Stimulated activated effector memory CD8-positive, alpha-beta T cell treated with anti-CD3 and anti-CD28 coated beads, Interleukin-12 subunit alpha, Interleukin-12 subunit beta, amount 100 ng/mL, for 72 hours (primary cell): ENCODE measurements around the gene SP100.
"Not testable (repeated sequence)": the region's sequence is repeated elsewhere in the genome, so short reads cannot be mapped to it uniquely, and the experiment has no call there.

Experiments
- ATAC-seq: fragments of 150-1000 bp; cut with Tn5 transposase; 2 replicates; pipeline ENCODE4 v1.10.0; 2021
- DNase-seq, 2 donors: peaks; one replicate each; pipeline ENCODE4 v3.0.0; 2021 to 2022; ENCODE audit warnings: low spot score in 2 of 2
- H3K27ac Mint-ChIP-seq: one replicate; pipeline ENCODE4 v1.8.0; 2022; ENCODE audit warnings: mild to moderate bottlenecking, mixed read lengths
- H3K36me3 Mint-ChIP-seq: one replicate; pipeline ENCODE4 v1.8.0; 2022; ENCODE audit warnings: mild to moderate bottlenecking, mixed read lengths
- H3K4me1 Mint-ChIP-seq: one replicate; pipeline ENCODE4 v1.8.0; 2022; ENCODE audit warnings: mixed read lengths
- H3K4me3 Mint-ChIP-seq: one replicate; pipeline ENCODE4 v1.8.0; 2022; ENCODE audit warnings: mild to moderate bottlenecking, mixed read lengths
- H3K9me3 Mint-ChIP-seq: one replicate; pipeline ENCODE4 v1.8.0; 2022; ENCODE audit warnings: mixed read lengths

The SP100 gene

GRCh38 chr2:230416061-230416721 is at the start of gene SP100:
Gene SP100 (plus strand): TSS chr2:230416201. CDS start chr2:230416297, 96 bp downstream.
- H3K27ac Mint-ChIP-seq: peak within 1 kb of the TSS; percentile 97
- ATAC-seq (peak; percentile 89), DNase-seq (peak; percentile 50 to 84)
- peaks cover 75% of the 10 kb centered on the region for H3K4me1 Mint-ChIP-seq
- H3K4me3 Mint-ChIP-seq: peak within 1 kb of the TSS; percentile 86
- peaks cover 42% of the 10 kb centered on the region for H3K36me3 Mint-ChIP-seq
- H3K9me3 Mint-ChIP-seq: no peaks in the 10 kb centered on the region

DNA sequence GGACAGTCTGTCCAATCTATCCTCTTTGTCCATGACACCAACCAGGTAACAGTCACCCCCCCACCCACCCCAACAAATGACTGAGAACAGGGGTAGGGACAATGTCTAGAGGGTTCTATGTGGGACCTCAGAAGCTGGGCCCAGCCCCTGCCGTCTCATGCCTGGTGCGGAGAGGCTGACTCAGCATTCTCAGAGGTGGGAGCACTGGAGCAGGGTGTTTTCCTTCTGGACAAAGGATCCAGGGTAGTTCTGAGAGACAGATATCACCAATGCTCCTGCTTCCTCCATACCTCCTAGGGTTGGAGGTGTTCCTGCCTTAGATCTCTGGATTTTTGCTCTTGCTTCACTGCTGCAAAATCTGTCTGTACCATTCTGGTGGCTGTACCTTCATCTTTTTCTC is 33.9 kb upstream of the SP100 start:
- ATAC-seq (no peak), DNase-seq (no peak)
- Mint-ChIP-seq H3K36me3 (peaks cover 38% of the 10 kb centered on the region), H3K9me3 (no peaks in the 10 kb centered on the region), H3K4me1 (peaks cover 10% of the 10 kb centered on the region), H3K27ac (peak overlapping the region; percentile 38), H3K4me3 (no peak overlapping the region)

- Mint-ChIP-seq H3K9me3 (no peaks in the 10 kb centered on the region), H3K27ac (no peak overlapping the region), H3K4me3 (no peak overlapping the region), H3K4me1 (peaks cover 3% of the 10 kb centered on the region), H3K36me3 (peaks cover 42% of the 10 kb centered on the region)
- DNase-seq (no peak), ATAC-seq (no peak)
These were observed 32.5 kb upstream of the SP100 start for GRCh38 chr2:230383453-230383852.

GRCh38 chr2:230384986-230385385 is 31.0 kb upstream of the SP100 start:
- H3K4me1 Mint-ChIP-seq: no peaks in the 10 kb centered on the region
- no peak for ATAC-seq
- no peaks in the 10 kb centered on the region for H3K9me3 Mint-ChIP-seq
- H3K36me3 Mint-ChIP-seq: peaks cover 53% of the 10 kb centered on the region
- H3K4me3 Mint-ChIP-seq: no peak overlapping the region
- no peak for DNase-seq
- no peak overlapping the region for H3K27ac Mint-ChIP-seq

GRCh38 chr2:230394301-230394700 is 21.7 kb upstream of the SP100 start:
- Mint-ChIP-seq H3K4me1 (no peaks in the 10 kb centered on the region), H3K4me3 (no peak overlapping the region), H3K27ac (no peak overlapping the region), H3K9me3 (no peaks in the 10 kb centered on the region), H3K36me3 (peaks cover 90% of the 10 kb centered on the region)
- ATAC-seq: no peak
- no peak for DNase-seq

GRCh38 chr2:230398698-230399097 is 17.3 kb upstream of the SP100 start:
- peak in 1 of 2 donors; percentile 12 for DNase-seq
- peaks cover 77% of the 10 kb centered on the region for H3K36me3 Mint-ChIP-seq
- H3K4me3 Mint-ChIP-seq, ATAC-seq, H3K9me3 Mint-ChIP-seq, H3K4me1 Mint-ChIP-seq: not testable (repeated sequence)
- H3K27ac Mint-ChIP-seq: peak overlapping the region; percentile 75

GRCh38 chr2:230400041-230400440 is 16.0 kb upstream of the SP100 start:
- H3K27ac Mint-ChIP-seq: no peak overlapping the region
- H3K4me1 Mint-ChIP-seq: no peaks in the 10 kb centered on the region
- H3K36me3 Mint-ChIP-seq: peaks cover 68% of the 10 kb centered on the region
- DNase-seq: no peak
- no peak for ATAC-seq
- H3K9me3 Mint-ChIP-seq: no peaks in the 10 kb centered on the region
- H3K4me3 Mint-ChIP-seq: no peak overlapping the region

DNA sequence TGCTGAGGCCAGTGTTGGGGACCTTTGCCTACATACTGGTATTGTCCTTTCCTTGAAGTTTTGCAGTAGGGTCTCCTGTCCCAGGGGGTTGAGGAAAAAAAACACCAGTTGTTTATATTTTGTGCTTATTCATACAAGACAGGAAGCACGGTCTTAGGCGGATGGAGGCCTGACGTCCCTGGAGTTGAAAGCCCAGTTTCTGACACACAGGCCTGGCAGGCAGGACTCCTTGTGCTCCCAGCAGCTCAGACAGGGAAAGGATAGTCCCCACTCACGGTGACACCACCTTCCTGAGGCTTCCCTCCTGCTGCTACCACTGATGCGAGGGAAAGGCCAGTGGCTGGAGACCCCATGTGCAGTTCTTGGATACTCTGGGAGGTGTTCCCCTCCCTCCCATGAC is 15.5 kb upstream of the SP100 start:
- Mint-ChIP-seq H3K9me3 (no peaks in the 10 kb centered on the region), H3K4me3 (no peak overlapping the region), H3K4me1 (no peaks in the 10 kb centered on the region), H3K36me3 (peaks cover 68% of the 10 kb centered on the region), H3K27ac (no peak overlapping the region)
- ATAC-seq (no peak), DNase-seq (no peak)

GRCh38 chr2:230401026-230401425 is 15.0 kb upstream of the SP100 start:
- not testable (repeated sequence) for H3K27ac Mint-ChIP-seq, H3K9me3 Mint-ChIP-seq, ATAC-seq, H3K4me3 Mint-ChIP-seq, DNase-seq, H3K4me1 Mint-ChIP-seq
- H3K36me3 Mint-ChIP-seq: peaks cover 64% of the 10 kb centered on the region

DNA sequence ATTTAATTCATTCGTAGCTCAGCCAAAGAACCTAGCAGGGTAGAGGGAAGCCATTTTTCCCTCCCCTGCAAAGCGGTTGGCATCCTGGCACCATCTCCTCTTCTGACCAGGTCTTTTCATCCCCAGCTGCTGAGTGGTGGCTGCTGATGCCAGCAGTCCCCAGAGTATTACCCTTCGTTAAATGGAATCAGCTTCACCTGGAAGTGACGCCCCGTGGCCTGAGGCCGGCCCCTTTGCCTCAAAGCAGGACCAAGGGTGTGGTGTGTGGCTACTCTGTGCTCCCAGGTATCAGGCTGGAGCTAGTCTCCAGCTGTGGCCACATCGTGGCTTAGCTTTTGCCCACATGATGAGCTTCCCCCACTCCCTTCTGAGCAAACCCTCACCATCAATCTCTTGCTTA is 12.3 kb upstream of the SP100 start:
- peaks cover 9% of the 10 kb centered on the region for H3K4me1 Mint-ChIP-seq

DNA sequence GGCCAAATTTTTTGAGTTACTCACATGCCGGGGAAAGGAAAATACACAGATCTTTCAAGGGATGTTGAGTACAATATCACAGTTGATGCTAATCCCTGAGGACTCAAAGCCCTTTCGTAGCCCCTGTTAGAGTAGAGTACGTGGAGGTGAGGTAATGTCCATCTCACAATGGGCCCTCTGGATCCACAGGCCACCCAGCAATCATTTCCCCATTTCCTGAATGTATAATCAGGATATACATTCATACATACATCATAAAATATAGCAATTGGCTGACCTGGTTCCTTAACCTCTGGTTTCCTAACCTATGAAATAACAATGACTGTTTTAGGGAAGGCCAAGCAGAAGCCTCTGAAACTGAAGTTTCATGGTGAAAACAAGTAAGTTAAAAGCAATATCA is 10.2 kb upstream of the SP100 start:
- Mint-ChIP-seq H3K27ac (peak overlapping the region; percentile 5), H3K4me3 (no peak overlapping the region), H3K4me1 (peaks cover 15% of the 10 kb centered on the region), H3K9me3 (no peaks in the 10 kb centered on the region), H3K36me3 (peaks cover 32% of the 10 kb centered on the region)
- DNase-seq (no peak), ATAC-seq (no peak)

More for the DNA sequence above, 12.3 kb upstream of the SP100 start:
- Mint-ChIP-seq H3K36me3 (peaks cover 42% of the 10 kb centered on the region), H3K27ac (peak overlapping the region; percentile 5), H3K9me3 (no peaks in the 10 kb centered on the region), H3K4me3 (no peak overlapping the region)
- no peak for ATAC-seq
- DNase-seq: no peak

- Mint-ChIP-seq H3K27ac (peak overlapping the region; percentile 27), H3K36me3 (peaks cover 19% of the 10 kb centered on the region), H3K4me1 (peaks cover 37% of the 10 kb centered on the region), H3K9me3 (no peaks in the 10 kb centered on the region), H3K4me3 (no peak overlapping the region)
- no peak for DNase-seq
- ATAC-seq: no peak
These were observed 7.7 kb upstream of the SP100 start for GRCh38 chr2:230408244-230408842.

DNA sequence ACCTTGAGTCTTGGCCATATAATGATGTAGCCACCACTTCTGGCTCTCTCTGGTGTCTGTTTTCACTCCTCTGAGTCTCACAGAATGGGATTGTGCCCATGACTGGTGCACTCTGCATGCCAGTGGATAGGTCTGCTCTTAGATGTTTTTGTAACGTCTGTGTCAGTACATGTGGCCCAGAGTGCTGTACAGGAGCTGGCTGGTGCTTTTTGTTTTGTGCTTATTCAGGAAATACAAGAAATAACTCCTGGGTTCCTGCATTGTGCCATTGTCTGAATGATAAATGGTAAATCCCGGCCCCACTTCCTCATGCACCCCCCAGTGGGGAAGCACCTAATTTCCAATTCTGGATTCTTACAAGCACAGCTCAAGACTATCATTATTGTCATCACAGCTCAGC is 6.7 kb upstream of the SP100 start:
- Mint-ChIP-seq H3K36me3 (peaks cover 13% of the 10 kb centered on the region), H3K4me1 (peaks cover 44% of the 10 kb centered on the region)
- not testable (repeated sequence) for ATAC-seq, H3K27ac Mint-ChIP-seq, H3K4me3 Mint-ChIP-seq, H3K9me3 Mint-ChIP-seq, DNase-seq

- H3K27ac Mint-ChIP-seq: no peak overlapping the region
These were observed 5.7 kb upstream of the SP100 start for GRCh38 chr2:230410263-230410662.

DNA sequence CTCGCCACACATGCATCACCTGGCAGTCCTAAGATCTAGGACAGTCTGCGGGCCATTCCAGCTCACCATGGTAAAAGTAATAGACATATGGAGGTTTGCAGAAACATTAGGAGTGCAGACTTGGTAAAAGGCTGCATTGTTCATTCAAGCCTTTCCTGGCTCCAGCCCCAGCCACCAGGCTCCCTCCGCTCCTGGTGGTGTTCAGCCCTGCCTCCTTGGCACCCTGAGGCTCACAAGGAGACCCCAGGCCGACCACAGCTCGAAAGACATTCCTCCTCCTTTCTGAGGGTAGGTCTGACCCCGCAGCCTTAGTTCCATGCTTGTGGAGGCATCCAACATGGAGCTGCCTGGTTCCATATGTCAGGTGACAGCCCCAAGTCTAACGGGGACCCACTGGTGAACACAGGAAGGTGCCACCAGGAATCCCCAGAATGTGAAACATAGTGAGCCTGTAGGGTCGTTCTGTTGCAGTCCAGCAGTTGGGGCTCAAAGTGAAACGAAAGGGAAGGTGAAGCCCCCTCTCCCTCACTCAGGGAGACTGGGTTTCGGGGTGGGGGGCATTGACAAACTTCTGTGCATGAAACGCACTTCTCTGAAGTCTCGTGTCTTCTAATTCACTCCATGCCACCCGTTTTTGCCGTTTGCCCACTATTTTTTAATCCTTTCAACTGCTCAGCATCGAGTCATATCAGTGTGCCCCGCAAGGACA is 5.0 kb upstream of the SP100 start:
- Mint-ChIP-seq H3K4me1 (peaks cover 61% of the 10 kb centered on the region), H3K27ac (peak overlapping the region; percentile 100), H3K4me3 (peak overlapping the region; percentile 100), H3K9me3 (no peaks in the 10 kb centered on the region), H3K36me3 (peaks cover 6% of the 10 kb centered on the region)
- DNase-seq (no peak), ATAC-seq (peak; percentile 3)

More at GRCh38 chr2:230410263-230410662, 5.7 kb upstream of the SP100 start:
- Mint-ChIP-seq H3K9me3 (no peaks in the 10 kb centered on the region), H3K4me3 (peak overlapping the region; percentile 100), H3K36me3 (peaks cover 9% of the 10 kb centered on the region), H3K4me1 (peaks cover 53% of the 10 kb centered on the region)
- DNase-seq (no peak), ATAC-seq (no peak)
